Neural crest cell (in vitro differentiated cells): ENCODE results near the gene ZNF839. TPM values are rescaled to one million over a fixed set of nuclear protein-coding genes. Genes with fewer than 3 reads are reported as not detected.

Experiments
- DNase-seq: peaks from one replicate; pipeline ENCODE4 v3.0.0; 2021; ENCODE audit warnings: low read depth, mixed read lengths, low spot score
- H3K27ac Mint-ChIP-seq: one replicate; pipeline ENCODE4 v1.8.0; 2021; ENCODE audit warnings: mild to moderate bottlenecking, mixed read lengths; ENCODE audit not compliant: unreplicated experiment
- H3K27me3 Mint-ChIP-seq: 2 replicates; pipeline ENCODE4 v1.8.0; 2021; ENCODE audit warnings: low read depth, mild to moderate bottlenecking, mixed read lengths
- H3K36me3 Mint-ChIP-seq: 2 replicates; pipeline ENCODE4 v1.8.0; 2021; ENCODE audit warnings: low read depth, mild to moderate bottlenecking, mixed read lengths
- H3K4me1 Mint-ChIP-seq: 2 replicates; pipeline ENCODE4 v1.8.0; 2021; ENCODE audit warnings: mixed read lengths
- H3K4me3 Mint-ChIP-seq: one replicate; pipeline ENCODE4 v1.8.0; 2021; ENCODE audit warnings: mild to moderate bottlenecking, mixed read lengths
- H3K9me3 Mint-ChIP-seq: 2 replicates; pipeline ENCODE4 v1.8.0; 2021; ENCODE audit warnings: mixed read lengths
- CTCF ChIP-seq: fragments of 200-600 bp; sonication (generic); conservative IDR thresholded peaks from 2 replicates; pipeline ENCODE4 v1.5.0; 2021; ENCODE audit warnings: antibody characterized with exemption, mild to moderate bottlenecking
- total RNA-seq: library from RNA; stranded (reverse); gene quantifications from 2 replicates; pipeline ENCODE4 v1.2.1, GENCODE V29; 2021

ZNF839 gene
- total RNA-seq, 1 donor from 2014 or later, result 16.1 TPM

- peaks cover 2% of the 10 kb centered on the region for H3K9me3 Mint-ChIP-seq
- H3K27me3 Mint-ChIP-seq, result no peaks in the 10 kb centered on the region
- DNase-seq, result no peak
- TF ChIP-seq CTCF, result no peak
- no peak overlapping the region for H3K27ac Mint-ChIP-seq
- peaks cover 3% of the 10 kb centered on the region for H3K36me3 Mint-ChIP-seq
- H3K4me1 Mint-ChIP-seq, result no peaks in the 10 kb centered on the region
- no peak overlapping the region for H3K4me3 Mint-ChIP-seq
Measured at GRCh38 chr14:102285106-102285505, 34.4 kb upstream of the ZNF839 start.

- Mint-ChIP-seq H3K9me3 (peaks cover 2% of the 10 kb centered on the region), H3K4me1 (no peaks in the 10 kb centered on the region)
Measured at GRCh38 chr14:102288139-102288538, 31.4 kb upstream of the ZNF839 start.

GRCh38 chr14:102292441-102292840 lies 27.1 kb upstream of the ZNF839 start:
- Mint-ChIP-seq H3K36me3 (peaks cover 3% of the 10 kb centered on the region), H3K9me3 (peaks cover 4% of the 10 kb centered on the region), H3K4me1 (peaks cover 8% of the 10 kb centered on the region), H3K27ac (no peak overlapping the region), H3K4me3 (no peak overlapping the region), H3K27me3 (no peaks in the 10 kb centered on the region)
- TF ChIP-seq CTCF, result no peak
- no peak for DNase-seq

More at GRCh38 chr14:102288139-102288538, 31.4 kb upstream of the ZNF839 start:
- H3K27ac Mint-ChIP-seq, result no peak overlapping the region
- peaks cover 3% of the 10 kb centered on the region for H3K36me3 Mint-ChIP-seq
- no peak for DNase-seq
- TF ChIP-seq CTCF, result no peak
- no peak overlapping the region for H3K4me3 Mint-ChIP-seq
- H3K27me3 Mint-ChIP-seq, result no peaks in the 10 kb centered on the region

- Mint-ChIP-seq H3K27ac (no peak overlapping the region), H3K27me3 (no peaks in the 10 kb centered on the region), H3K4me1 (peaks cover 8% of the 10 kb centered on the region), H3K9me3 (peaks cover 2% of the 10 kb centered on the region), H3K36me3 (peaks cover 7% of the 10 kb centered on the region), H3K4me3 (no peak overlapping the region)
- no peak for DNase-seq
- TF ChIP-seq CTCF, result no peak
Measured at GRCh38 chr14:102293781-102294180, 25.8 kb upstream of the ZNF839 start.

GRCh38 chr14:102295270-102295669 lies 24.3 kb upstream of the ZNF839 start:
- no peak for DNase-seq
- peaks cover 8% of the 10 kb centered on the region for H3K36me3 Mint-ChIP-seq
- H3K27ac Mint-ChIP-seq, result no peak overlapping the region
- H3K4me1 Mint-ChIP-seq, result peaks cover 8% of the 10 kb centered on the region
- H3K27me3 Mint-ChIP-seq, result no peaks in the 10 kb centered on the region
- peaks cover 2% of the 10 kb centered on the region for H3K9me3 Mint-ChIP-seq
- no peak overlapping the region for H3K4me3 Mint-ChIP-seq
- peak; percentile 26 for TF ChIP-seq CTCF
